ENCODE measurements around the gene OLFM1. TPM values are rescaled to one million over a fixed set of nuclear protein-coding genes. Genes with fewer than 3 reads are reported as not detected.

Gene OLFM1
- total and polyA plus RNA-seq, 9 of the 15 experiments (the other 6 are each of a cell fraction or from before 2014, with no cell fraction given) = not detected

DNA sequence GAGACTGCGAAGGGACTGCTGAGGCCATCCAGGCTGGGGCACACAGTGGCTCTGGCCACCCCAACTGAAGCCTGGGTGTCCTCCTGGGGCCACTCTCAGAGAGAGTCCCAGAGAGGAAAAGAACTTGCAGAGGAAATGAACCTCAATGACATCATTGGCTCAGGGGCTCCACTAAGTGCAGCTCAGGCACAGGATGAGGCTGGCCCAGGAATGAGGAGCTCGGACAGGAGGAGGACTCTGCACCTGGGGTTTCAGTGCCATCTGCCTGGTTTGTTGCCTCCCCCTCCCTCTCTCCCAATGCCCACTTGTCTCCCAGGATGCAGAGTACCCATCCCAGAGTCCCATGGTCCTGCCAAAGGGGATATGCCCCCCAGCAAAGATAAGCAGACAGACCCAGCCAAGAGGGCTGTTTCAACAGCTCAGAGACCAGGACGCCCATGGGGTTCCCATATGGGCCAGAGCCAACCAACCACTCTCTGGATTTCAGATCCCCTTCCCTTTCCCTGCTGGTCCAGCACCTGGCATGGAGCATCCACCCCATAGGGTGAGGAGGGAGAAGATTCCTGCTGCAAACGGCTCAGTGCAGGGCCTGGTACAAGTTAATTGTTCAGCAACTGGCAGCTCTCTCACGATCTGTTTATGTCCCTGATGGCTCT is 26.9 kb upstream of the OLFM1 start:
- no peak for TF ChIP-seq ZKSCAN8 (CRISPR knock-in tag; IDR thresholded peaks at IDR 0.05)
- no peak for TF ChIP-seq SIN3B (IDR thresholded peaks at IDR 0.05; ENCODE audit: low read depth)
- POLR2A ChIA-PET = no interaction called here
- in situ Hi-C loops (cut with MboI) = no loop called here
- no peak overlapping the region for H3K9ac ChIP-seq (ENCODE audit: insufficient read depth in 1 of 2, low read depth in 2 of 2, low read length in 2 of 2)
- no peak for DNase-seq (ENCODE audit: extremely low read depth in 1 of 4, low spot score in 3 of 4)
- intact Hi-C loops (cut with micrococcal nuclease) = no loop called here
- ATAC-seq = no peak
- no peaks in the 10 kb centered on the region for H4K20me1 ChIP-seq (replicated peaks; ENCODE audit: control insufficient read depth, insufficient read depth, low read length)
- CTCF ChIA-PET (ENCODE audit: low intra/inter-chr PET ratio) = no interaction called here
- no peak overlapping the region for H3K27ac ChIP-seq (ENCODE audit: extremely low read depth, low read depth, low read length)
- no TSS peak for BruUV-seq (replicated peaks)
- H3K79me2 ChIP-seq (ENCODE audit: control insufficient read depth, insufficient read depth, low read length) = no peaks in the 10 kb centered on the region
- H3K9me3 ChIP-seq (replicated peaks; ENCODE audit: control insufficient read depth, insufficient read depth, low read depth, low read length) = no peaks in the 10 kb centered on the region
- H3K4me1 ChIP-seq (replicated peaks in 1 of 2; ENCODE audit: control insufficient read depth in 2 of 2, insufficient read depth in 2 of 2, low read length in 2 of 2) = no peaks in the 10 kb centered on the region
- H3K27me3 ChIP-seq (ENCODE audit: control insufficient read depth in 2 of 2, insufficient read depth in 2 of 2, low read length in 2 of 2) = no peaks in the 10 kb centered on the region
- no peak for FAIRE-seq
- H2AFZ ChIP-seq (ENCODE audit: low read depth, low read length) = no peak overlapping the region
- H3K9me1 ChIP-seq (ENCODE audit: control insufficient read depth, insufficient read depth, low read length) = no peaks in the 10 kb centered on the region
- no peak overlapping the region for H3K4me3 ChIP-seq
- no peaks in the 10 kb centered on the region for H3K36me3 ChIP-seq (ENCODE audit: control insufficient read depth, insufficient read depth, low read length)
- no peak overlapping the region for H3K4me2 ChIP-seq (ENCODE audit: insufficient read depth, low read length)
- WGBS (ENCODE audit: insufficient coverage, low coverage, missing lambda C conversion rate) = 3% methylated on average over 4 of the region's 5 CpGs

GRCh38 chr9:135061441-135061840 is 26.0 kb upstream of the OLFM1 start:
- ChIA-PET POLR2A (interaction anchor here (0.6 kb wide), 1 partner anchor 19 kb away, joined by 3 read pairs; no protein-coding TSS in a partner anchor), CTCF (ENCODE audit: low intra/inter-chr PET ratio) (no interaction called here)
- Histone ChIP-seq H3K79me2 (ENCODE audit: control insufficient read depth, insufficient read depth, low read length) (no peaks in the 10 kb centered on the region), H3K27ac (ENCODE audit: extremely low read depth, low read depth, low read length) (no peak overlapping the region), H3K9ac (ENCODE audit: insufficient read depth in 1 of 2, low read depth in 2 of 2, low read length in 2 of 2) (no peak overlapping the region), H3K36me3 (ENCODE audit: control insufficient read depth, insufficient read depth, low read length) (no peaks in the 10 kb centered on the region), H3K9me3 (replicated peaks; ENCODE audit: control insufficient read depth, insufficient read depth, low read depth, low read length) (no peaks in the 10 kb centered on the region), H3K4me3 (no peak overlapping the region), H3K4me2 (ENCODE audit: insufficient read depth, low read length) (no peak overlapping the region), H3K27me3 (ENCODE audit: control insufficient read depth in 2 of 2, insufficient read depth in 2 of 2, low read length in 2 of 2) (no peaks in the 10 kb centered on the region), H4K20me1 (replicated peaks; ENCODE audit: control insufficient read depth, insufficient read depth, low read length) (no peaks in the 10 kb centered on the region), H3K4me1 (replicated peaks in 1 of 2; ENCODE audit: control insufficient read depth in 2 of 2, insufficient read depth in 2 of 2, low read length in 2 of 2) (no peaks in the 10 kb centered on the region), H3K9me1 (ENCODE audit: control insufficient read depth, insufficient read depth, low read length) (no peaks in the 10 kb centered on the region), H2AFZ (ENCODE audit: low read depth, low read length) (no peak overlapping the region)
- intact Hi-C loops (cut with micrococcal nuclease) (no loop called here), in situ Hi-C loops (cut with MboI) (no loop called here)
- no peak for ATAC-seq
- 1% methylated on average over 12 of the region's 12 CpGs for WGBS (ENCODE audit: insufficient coverage, low coverage, missing lambda C conversion rate)
- no TSS peak for BruUV-seq (replicated peaks)
- no peak for DNase-seq (ENCODE audit: extremely low read depth in 1 of 4, low spot score in 3 of 4)
- FAIRE-seq = no peak
- TF ChIP-seq CBX3 (IDR thresholded peaks at IDR 0.05; ENCODE audit: borderline replicate concordance in 1 of 2, low read length in 2 of 2) (no peak), ZKSCAN8 (CRISPR knock-in tag; IDR thresholded peaks at IDR 0.05) (no peak), NRF1 (conservative IDR thresholded peaks at IDR 0.05 in 1 of 2, IDR thresholded peaks at IDR 0.05 in 1 of 2) (no peak), ZNF398 (CRISPR knock-in tag; IDR thresholded peaks at IDR 0.05) (no peak), ZKSCAN1 (IDR thresholded peaks at IDR 0.05; ENCODE audit: low read depth, low read length) (no peak), ESRRA (IDR thresholded peaks at IDR 0.05; ENCODE audit: borderline replicate concordance, low read depth) (no peak), THRAP3 (IDR thresholded peaks at IDR 0.05; ENCODE audit: borderline replicate concordance) (no peak)
- TF ChIP-seq, protein P1, sequence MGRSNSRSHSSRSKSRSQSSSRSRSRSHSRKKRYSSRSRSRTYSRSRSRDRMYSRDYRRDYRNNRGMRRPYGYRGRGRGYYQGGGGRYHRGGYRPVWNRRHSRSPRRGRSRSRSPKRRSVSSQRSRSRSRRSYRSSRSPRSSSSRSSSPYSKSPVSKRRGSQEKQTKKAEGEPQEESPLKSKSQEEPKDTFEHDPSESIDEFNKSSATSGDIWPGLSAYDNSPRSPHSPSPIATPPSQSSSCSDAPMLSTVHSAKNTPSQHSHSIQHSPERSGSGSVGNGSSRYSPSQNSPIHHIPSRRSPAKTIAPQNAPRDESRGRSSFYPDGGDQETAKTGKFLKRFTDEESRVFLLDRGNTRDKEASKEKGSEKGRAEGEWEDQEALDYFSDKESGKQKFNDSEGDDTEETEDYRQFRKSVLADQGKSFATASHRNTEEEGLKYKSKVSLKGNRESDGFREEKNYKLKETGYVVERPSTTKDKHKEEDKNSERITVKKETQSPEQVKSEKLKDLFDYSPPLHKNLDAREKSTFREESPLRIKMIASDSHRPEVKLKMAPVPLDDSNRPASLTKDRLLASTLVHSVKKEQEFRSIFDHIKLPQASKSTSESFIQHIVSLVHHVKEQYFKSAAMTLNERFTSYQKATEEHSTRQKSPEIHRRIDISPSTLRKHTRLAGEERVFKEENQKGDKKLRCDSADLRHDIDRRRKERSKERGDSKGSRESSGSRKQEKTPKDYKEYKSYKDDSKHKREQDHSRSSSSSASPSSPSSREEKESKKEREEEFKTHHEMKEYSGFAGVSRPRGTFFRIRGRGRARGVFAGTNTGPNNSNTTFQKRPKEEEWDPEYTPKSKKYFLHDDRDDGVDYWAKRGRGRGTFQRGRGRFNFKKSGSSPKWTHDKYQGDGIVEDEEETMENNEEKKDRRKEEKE (IDR thresholded peaks at IDR 0.05; ENCODE audit: borderline replicate concordance in 1 of 2, control insufficient read depth in 1 of 2, low read depth in 2 of 2, low read length in 1 of 2) = no peak

All from K562 (cell line).